ENCODE results near the gene FAM53A. TPM values are rescaled to one million over a fixed set of nuclear protein-coding genes. Genes with fewer than 3 reads are reported as not detected.

The FAM53A gene
- polyA plus RNA-seq, 2 of the 4 experiments (the other 2 are of a cell fraction): 0.87 to 1.2 TPM

DNA sequence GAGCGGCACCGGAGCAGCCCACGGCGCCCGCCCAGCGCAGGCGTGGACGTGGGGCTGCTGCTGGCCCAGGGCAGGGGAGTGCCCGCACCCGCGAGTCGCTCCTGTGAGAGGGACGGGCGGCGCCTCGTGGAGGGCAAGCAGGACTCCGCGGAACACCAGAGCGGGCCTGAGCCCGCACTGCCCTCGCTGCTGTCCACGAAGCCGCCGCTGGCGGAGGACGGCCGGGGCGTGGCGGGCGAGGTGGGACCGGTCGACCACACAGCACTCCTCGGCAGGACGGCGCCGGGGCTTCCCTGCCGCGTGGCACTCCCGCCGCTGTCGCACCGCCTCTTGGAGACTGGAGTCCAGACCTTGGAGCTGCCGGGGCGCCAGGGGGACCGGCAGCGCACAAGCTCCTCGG, 29.0 kb downstream of the FAM53A start:
- POLR2A ChIA-PET: no interaction called here
- H3K4me3 ChIP-seq: no peak overlapping the region
- no peaks in the 10 kb centered on the region for H3K4me1 ChIP-seq

DNA sequence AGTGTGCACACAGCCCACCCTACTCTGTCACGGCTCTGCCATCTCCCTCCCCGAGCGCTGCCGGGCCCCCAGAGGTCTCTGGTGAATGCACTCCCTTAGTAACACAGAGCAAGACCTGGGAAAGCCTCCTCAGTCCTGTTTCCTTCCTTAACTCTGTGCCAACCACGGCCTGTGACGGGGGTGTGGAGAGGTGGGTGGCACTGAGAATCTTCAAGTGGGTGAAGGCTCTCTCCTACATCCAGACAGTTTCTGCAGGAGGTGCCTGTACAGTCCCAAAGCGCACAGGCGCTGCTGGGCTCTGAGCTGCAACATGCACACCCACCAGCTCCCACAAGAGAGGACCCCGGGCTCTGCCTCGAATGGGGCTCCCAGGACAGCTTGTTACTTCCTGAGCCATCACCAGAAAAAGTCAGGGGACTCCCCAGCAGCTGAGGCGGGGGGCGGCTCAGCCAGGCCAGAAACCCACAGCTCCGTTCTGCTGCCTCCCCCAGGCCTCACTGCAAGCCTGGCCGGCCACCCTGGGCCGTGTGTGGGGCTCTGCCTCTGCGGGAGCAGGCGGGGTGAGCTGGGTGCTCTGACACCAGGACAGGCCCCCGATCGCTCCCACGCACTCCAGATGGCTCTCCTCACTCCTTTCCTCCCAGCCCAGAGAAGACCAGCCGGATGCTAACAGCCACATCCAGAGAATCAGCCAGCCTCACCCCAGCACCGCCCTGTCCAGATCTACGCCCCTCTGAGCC, 29.7 kb downstream of the FAM53A start:
- TF ChIP-seq ZNF302 (CRISPR knock-in tag; IDR thresholded peaks at IDR 0.05) (no peak), NFE2L2 (conservative IDR thresholded peaks at IDR 0.05; ENCODE audit: low read length) (no peak)
- TF ChIP-seq, protein P1, sequence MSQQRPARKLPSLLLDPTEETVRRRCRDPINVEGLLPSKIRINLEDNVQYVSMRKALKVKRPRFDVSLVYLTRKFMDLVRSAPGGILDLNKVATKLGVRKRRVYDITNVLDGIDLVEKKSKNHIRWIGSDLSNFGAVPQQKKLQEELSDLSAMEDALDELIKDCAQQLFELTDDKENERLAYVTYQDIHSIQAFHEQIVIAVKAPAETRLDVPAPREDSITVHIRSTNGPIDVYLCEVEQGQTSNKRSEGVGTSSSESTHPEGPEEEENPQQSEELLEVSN (IDR thresholded peaks at IDR 0.05; ENCODE audit: borderline replicate concordance, low read depth): no peak
- CTCF ChIA-PET: interaction anchor here (0.8 kb wide), 1 partner anchor 72 kb away, joined by 3 read pairs; no protein-coding TSS in a partner anchor
- ATAC-seq: no peak
- H3K4me1 ChIP-seq: no peaks in the 10 kb centered on the region
- H3K4me3 ChIP-seq: no peak overlapping the region
- H3K4me2 ChIP-seq: no peak overlapping the region
- H3K9me3 ChIP-seq: no peaks in the 10 kb centered on the region
- no peak for DNase-seq (ENCODE audit: low read depth in 1 of 2, low spot score in 1 of 2)
- H3K27ac ChIP-seq: no peak overlapping the region
- 90% methylated on average over 11 of the region's 23 CpGs for WGBS (ENCODE audit: missing lambda C conversion rate)
- POLR2A ChIA-PET: no interaction called here
- FAIRE-seq: no peak

More for the DNA sequence above, 29.0 kb downstream of the FAM53A start:
- WGBS (ENCODE audit: missing lambda C conversion rate): 84% methylated on average over 15 of the region's 47 CpGs
- CTCF ChIA-PET: no interaction called here
- ATAC-seq (no peak), FAIRE-seq (no peak), DNase-seq (ENCODE audit: low read depth in 1 of 2, low spot score in 1 of 2) (no peak)
- H3K4me2 ChIP-seq: no peak overlapping the region
- TF ChIP-seq, protein P2, sequence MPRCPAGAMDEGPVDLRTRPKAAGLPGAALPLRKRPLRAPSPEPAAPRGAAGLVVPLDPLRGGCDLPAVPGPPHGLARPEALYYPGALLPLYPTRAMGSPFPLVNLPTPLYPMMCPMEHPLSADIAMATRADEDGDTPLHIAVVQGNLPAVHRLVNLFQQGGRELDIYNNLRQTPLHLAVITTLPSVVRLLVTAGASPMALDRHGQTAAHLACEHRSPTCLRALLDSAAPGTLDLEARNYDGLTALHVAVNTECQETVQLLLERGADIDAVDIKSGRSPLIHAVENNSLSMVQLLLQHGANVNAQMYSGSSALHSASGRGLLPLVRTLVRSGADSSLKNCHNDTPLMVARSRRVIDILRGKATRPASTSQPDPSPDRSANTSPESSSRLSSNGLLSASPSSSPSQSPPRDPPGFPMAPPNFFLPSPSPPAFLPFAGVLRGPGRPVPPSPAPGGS (IDR thresholded peaks at IDR 0.05): no peak
- TF ChIP-seq JUNB (IDR thresholded peaks at IDR 0.05) (no peak), KDM5A (IDR thresholded peaks at IDR 0.05) (no peak), FOXS1 (CRISPR knock-in tag; IDR thresholded peaks at IDR 0.05) (no peak), CBX8 (IDR thresholded peaks at IDR 0.05) (no peak), CBX2 (IDR thresholded peaks at IDR 0.05; ENCODE audit: borderline replicate concordance, low read depth) (no peak), RAD21 (conservative IDR thresholded peaks at IDR 0.05 in 1 of 2, IDR thresholded peaks at IDR 0.05 in 1 of 2) (no peak), EHF (CRISPR knock-in tag; IDR thresholded peaks at IDR 0.05) (no peak), NR3C1 (IDR thresholded peaks at IDR 0.05) (no peak), FOSL2 (IDR thresholded peaks at IDR 0.05) (no peak), FOSL2 (CRISPR knock-in tag; IDR thresholded peaks at IDR 0.05) (no peak), RARB (CRISPR knock-in tag; IDR thresholded peaks at IDR 0.05) (no peak), JUN (IDR thresholded peaks at IDR 0.05) (no peak), HDAC2 (IDR thresholded peaks at IDR 0.05) (no peak), MAZ (IDR thresholded peaks at IDR 0.05; ENCODE audit: borderline replicate concordance, low read depth, low read length) (no peak)
- TF ChIP-seq, protein P3, sequence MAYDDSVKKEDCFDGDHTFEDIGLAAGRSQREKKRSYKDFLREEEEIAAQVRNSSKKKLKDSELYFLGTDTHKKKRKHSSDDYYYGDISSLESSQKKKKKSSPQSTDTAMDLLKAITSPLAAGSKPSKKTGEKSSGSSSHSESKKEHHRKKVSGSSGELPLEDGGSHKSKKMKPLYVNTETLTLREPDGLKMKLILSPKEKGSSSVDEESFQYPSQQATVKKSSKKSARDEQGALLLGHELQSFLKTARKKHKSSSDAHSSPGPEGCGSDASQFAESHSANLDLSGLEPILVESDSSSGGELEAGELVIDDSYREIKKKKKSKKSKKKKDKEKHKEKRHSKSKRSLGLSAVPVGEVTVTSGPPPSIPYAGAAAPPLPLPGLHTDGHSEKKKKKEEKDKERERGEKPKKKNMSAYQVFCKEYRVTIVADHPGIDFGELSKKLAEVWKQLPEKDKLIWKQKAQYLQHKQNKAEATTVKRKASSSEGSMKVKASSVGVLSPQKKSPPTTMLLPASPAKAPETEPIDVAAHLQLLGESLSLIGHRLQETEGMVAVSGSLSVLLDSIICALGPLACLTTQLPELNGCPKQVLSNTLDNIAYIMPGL (CRISPR knock-in tag; IDR thresholded peaks at IDR 0.05; ENCODE audit: borderline replicate concordance): no peak
- TF ChIP-seq, protein P4, sequence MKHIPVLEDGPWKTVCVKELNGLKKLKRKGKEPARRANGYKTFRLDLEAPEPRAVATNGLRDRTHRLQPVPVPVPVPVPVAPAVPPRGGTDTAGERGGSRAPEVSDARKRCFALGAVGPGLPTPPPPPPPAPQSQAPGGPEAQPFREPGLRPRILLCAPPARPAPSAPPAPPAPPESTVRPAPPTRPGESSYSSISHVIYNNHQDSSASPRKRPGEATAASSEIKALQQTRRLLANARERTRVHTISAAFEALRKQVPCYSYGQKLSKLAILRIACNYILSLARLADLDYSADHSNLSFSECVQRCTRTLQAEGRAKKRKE (CRISPR knock-in tag; IDR thresholded peaks at IDR 0.05; ENCODE audit: low read depth): no peak
- H3K27ac ChIP-seq: no peak overlapping the region
- H3K9me3 ChIP-seq: no peaks in the 10 kb centered on the region

Data from A549 (cell line).